ENCODE results near the gene OPA1.

DNA sequence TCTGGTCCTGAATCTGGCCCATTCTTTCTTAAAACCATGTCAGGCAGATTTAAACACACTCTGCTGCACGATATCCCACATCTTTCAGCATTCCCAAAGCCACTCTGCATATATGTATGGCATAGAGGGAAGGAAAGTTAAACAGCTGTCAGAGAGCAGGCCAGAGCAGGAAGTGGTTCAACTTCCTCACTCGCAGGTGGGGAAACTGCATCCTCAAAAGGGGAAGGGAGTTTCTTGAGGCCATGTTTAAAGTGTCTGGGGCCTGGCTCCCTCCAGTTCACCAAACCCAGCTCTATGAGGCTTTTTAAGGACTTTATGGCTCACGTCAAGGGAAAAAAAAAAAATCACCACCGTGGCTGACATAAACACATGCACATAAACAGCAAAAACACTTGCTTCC lies 123.1 kb downstream of the OPA1 start:
- TF ChIP-seq YY1 (IDR thresholded peaks at IDR 0.05; ENCODE audit: insufficient read depth, insufficient read length): no peak
- TF ChIP-seq ZNF274 (IDR thresholded peaks at IDR 0.05; ENCODE audit: low read depth, low read length): no peak
